PC-3 (cell line): ENCODE data around the gene IL1RAPL2.

Experiments used
- CTCF ChIP-seq: fragments of 300-600 bp; sonication (generic); conservative IDR thresholded peaks from 2 replicates; pipeline ENCODE4 v1.5.1; 2017; ENCODE audit warnings: antibody characterized with exemption, low read depth, mild to moderate bottlenecking, low read length
- EZH2phosphoT487 ChIP-seq: fragments of 300-600 bp; sonication (generic); IDR thresholded peaks from 2 replicates; pipeline ENCODE4 v1.6.1; 2018; ENCODE audit warnings: mild to moderate bottlenecking, antibody characterized with exemption, low read length, borderline replicate concordance

GRCh38 chrX:104995546-104995945 is 429.5 kb downstream of the IL1RAPL2 start:
- TF ChIP-seq CTCF (no peak), EZH2phosphoT487 (no peak)
